HG02763 (cell line): ENCODE results near the gene L3MBTL4.
"Not testable (repeated sequence)": the region's sequence is repeated elsewhere in the genome, so short reads cannot be mapped to it uniquely, and the experiment has no call there.

Experiments used
- ATAC-seq: cut with Tn5 transposase; IDR thresholded peaks from one replicate; pipeline ENCODE4 v1.9.1; 2021; ENCODE audit warnings: mild to moderate bottlenecking, moderate library complexity; ENCODE audit not compliant: unreplicated experiment

The L3MBTL4 gene

DNA sequence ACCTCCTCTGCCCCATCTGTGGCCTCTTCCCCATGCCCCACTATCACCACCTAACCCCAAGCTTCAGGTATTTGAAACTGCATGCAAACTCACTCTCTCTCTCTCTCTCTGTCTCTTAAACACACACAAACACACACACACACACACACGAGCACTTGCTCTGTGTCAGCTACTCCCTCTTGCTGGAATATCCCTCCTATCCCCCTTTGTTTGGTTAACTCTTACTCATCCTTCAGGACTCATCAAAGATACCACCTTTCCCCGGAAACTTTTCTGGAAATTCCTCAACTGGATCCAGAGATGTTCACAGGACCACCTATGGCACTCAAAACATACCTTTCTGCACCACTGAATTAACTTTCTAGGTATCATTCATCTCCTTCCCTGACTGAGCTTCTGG, 296.6 kb downstream of the L3MBTL4 start:
- no peak for ATAC-seq

DNA sequence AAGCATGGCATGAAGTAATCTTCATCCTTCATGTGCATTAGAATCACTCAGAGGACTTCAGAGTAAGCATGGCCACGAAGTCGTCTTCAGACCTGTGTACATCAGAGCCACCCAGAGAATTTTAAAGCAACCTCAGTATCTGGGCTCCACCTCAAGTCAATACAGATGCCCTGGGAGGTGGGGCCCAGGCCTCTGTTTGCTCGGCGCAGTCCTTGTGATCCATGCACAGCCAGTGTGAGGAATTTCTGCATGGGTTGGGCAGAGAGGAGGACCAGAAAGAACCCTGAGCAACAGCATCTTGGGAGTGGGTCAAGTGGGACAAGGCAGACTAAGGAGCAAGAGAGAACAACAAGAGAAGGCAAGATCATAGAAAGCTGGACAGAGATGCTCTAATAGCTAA, 299.0 kb downstream of the L3MBTL4 start:
- ATAC-seq = no peak

DNA sequence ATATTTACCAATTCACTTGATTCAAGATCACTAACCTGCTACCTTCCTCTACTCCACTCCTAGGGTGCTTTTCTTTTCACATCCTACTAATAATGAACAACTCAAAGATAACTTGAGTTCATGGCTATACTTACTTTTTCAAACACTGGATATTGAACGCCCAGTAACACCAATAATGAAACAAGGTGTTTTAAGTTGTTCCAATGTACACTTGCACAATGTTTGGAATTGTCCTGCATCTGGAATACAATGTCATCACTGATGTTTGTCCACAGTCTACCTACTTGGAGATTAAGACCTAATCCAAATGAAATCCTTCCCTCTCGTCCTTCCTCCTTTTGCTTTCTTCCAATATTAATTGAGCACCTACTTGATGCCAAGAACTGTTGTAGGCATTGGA, 301.1 kb downstream of the L3MBTL4 start:
- ATAC-seq = no peak

DNA sequence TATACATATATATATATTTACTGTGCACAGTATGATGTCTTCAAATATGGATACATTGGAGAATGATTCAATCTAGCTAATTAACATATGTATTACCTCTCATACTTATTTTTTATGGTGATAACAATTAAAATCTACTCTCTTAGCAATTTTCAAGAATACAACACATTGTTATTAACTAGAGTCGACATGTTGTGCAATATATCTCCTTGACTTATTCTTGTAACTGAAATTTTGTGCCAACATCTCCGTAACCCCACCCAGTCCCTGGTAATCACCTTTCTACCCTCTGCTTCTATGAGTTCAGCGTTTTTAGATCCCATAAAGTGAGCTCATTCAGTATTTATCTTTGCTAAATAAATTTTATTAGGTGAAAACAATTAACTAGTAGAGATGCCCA, 303.0 kb downstream of the L3MBTL4 start:
- no peak for ATAC-seq

GRCh38 chr18:6109743-6110142, 305.0 kb downstream of the L3MBTL4 start:
- no peak for ATAC-seq

GRCh38 chr18:6107794-6108193, 306.9 kb downstream of the L3MBTL4 start:
- ATAC-seq = no peak

- ATAC-seq = no peak
Measured at GRCh38 chr18:6106091-6106685, 308.5 kb downstream of the L3MBTL4 start.

DNA sequence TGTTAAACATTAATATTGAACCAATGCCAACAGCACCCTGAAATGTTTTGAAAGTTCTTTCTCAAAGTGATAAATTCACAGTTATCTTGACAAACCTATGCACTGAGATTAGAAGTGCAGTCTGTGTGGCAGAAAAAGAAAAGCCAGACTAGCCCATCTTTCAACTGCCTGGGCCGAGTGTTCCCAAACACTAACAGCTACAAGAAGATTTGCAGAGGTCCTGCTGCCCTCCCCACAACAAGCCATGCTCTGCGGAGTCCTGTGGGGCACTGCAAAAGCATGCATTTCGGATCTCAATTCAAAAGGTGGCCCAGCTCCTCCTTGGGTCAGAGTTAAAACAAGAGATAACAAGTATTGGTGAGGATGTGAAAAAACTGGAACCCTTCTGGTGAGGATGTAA, 311.0 kb downstream of the L3MBTL4 start:
- no peak for ATAC-seq

GRCh38 chr18:6096730-6097129, 318.0 kb downstream of the L3MBTL4 start:
- ATAC-seq = no peak

GRCh38 chr18:6088432-6088831, 326.3 kb downstream of the L3MBTL4 start:
- no peak for ATAC-seq

DNA sequence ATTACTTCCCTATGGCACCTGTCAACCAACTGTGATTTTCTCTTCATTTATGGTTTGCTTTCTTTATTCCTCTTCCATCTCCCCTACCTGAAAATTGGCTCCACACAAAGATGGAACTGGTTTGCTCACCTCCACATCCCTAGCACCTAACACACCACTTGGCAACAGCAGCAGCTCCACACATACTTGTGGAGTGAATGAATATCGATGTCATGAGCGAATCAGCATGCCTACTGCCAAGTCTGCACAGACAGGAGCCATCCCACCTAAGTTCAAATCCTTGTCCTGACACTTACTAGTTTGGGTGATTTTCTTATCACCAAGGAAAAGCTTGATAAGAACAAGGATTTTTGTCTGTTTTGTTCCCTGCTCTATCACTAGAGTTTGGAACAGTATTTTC, 328.0 kb downstream of the L3MBTL4 start:
- no peak for ATAC-seq

DNA sequence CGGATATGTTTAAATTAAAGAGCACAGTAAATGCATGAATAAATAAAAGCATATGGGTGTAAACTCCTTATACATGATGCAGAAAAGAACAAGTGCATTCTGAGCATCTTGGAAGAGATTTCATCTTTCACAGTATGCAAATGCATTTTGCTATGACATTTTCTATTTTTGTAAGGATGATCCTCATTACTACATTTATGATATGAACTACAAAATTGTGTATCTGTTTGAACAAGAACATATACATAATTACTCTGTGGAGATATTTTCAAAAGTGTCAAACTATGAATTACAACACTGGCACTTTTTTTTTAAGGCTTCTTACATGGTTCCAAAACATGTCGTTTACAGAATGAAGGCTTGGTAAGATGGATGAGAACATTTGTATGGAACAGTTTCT, 335.3 kb downstream of the L3MBTL4 start:
- no peak for ATAC-seq

DNA sequence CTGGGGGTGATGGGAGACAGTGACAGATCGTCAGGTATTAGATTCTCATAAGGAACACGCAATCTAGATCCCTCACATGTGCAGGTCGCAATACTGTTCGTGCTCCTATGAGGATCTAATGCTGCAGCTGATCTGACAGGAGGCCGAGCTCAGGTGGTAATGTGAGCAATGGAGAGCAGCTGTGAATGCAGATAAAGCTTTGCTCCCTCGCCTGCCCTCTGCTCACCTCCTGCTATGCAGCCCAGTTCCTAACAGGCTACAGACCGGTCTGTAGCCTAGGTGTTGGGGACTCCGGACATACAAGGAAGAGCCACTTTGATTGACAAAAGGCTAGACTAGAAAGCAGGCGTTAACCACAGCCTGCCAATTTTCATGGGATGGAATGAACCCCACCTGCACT, 335.8 kb downstream of the L3MBTL4 start:
- ATAC-seq = no peak

DNA sequence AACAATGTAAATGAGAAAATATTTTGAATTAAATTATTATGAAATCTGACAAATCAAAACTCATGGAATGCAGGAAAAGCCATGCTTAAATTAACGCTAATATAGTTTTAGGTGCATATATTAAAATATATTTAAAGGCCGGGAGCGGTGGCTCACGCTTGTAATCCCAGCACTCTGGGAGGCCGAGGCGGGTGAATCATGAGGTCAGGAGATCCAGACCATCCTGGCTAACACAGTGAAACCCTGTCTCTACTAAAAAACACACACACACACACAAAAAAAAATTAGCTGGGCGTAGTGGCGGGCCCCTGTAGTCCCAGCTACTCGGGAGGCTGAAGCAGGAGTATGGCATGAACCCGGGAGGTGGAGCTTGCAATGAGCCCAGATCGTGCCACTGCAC, 342.3 kb downstream of the L3MBTL4 start:
- not testable (repeated sequence) for ATAC-seq

- ATAC-seq = no peak
Measured at GRCh38 chr18:6069539-6069938, 345.2 kb downstream of the L3MBTL4 start.

- ATAC-seq = peak; percentile 45
Measured at GRCh38 chr18:6069103-6069502, 345.6 kb downstream of the L3MBTL4 start.

DNA sequence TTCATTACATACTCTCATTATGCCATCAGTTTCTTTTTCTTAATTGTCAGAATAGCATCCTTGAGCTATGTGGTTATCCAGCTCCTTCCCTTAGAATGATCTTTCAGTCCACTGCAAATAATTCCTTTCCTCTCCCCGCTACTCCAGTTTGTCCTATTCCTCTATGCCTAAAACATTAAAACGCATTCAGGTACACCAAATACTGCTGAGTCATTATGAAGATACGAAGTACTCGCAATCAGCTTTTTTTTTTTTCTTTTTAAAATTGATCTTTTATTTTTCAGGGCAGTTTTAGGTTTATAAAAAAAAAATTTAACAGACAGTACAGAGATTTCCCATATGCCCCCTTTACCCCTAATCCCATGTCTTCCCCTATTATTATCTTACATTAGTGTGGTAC, 354.6 kb downstream of the L3MBTL4 start:
- no peak for ATAC-seq

DNA sequence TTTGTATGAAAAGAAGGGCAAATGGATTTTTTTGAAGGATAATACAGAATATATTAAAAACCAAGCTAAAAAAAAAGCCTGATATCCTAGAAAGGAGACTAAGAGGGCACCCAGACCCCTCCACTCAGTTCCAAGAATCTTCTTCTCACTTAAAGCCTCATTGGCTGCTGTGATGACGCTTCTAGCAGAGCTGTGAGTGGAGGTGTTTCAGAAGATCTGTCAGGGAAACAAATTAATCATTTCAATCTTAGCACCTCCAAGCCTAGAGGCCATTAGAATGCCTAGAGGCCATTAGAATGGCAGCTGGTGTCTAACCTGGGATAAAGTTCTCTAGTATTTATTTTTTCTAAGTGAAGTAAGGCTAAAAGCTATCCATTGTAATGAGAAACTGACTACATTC, 355.2 kb downstream of the L3MBTL4 start:
- ATAC-seq = no peak

DNA sequence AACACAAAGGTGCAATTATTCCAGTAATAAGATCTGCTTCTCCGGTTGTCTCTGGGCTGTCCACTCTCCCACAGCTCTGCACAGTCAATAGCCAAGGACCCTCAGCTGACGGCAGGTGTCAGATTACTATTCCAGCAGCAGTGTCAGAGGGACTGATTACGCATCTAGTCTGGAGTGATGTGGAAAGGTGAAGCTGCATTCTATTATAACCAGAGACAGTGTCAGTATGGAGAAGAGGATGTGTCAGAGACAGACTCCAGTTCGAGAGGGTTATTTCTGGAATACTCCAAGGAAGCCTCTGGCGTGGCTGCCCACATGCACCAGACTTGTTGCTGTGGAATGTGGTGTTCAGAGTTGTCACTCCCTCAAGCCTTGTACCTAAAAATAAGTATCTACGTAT, 355.8 kb downstream of the L3MBTL4 start:
- no peak for ATAC-seq

DNA sequence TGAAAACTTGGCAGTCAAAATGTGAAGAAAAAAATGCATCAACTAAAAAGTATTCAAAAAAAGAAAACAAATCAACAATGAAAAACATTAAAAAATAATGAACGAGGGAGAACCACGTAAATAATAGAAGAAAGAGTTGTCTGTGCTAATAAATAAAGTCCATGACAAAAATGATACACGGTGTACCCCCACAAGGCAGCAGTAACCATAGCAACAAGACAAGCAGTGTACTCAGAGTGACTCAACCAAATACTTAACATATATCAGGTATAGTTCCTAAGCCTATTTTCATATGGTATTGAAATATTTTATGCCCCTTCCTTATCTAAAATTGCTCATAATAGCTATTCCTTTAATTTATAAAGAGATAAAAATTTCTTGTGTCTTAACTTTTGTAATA, 357.1 kb downstream of the L3MBTL4 start:
- ATAC-seq = no peak

DNA sequence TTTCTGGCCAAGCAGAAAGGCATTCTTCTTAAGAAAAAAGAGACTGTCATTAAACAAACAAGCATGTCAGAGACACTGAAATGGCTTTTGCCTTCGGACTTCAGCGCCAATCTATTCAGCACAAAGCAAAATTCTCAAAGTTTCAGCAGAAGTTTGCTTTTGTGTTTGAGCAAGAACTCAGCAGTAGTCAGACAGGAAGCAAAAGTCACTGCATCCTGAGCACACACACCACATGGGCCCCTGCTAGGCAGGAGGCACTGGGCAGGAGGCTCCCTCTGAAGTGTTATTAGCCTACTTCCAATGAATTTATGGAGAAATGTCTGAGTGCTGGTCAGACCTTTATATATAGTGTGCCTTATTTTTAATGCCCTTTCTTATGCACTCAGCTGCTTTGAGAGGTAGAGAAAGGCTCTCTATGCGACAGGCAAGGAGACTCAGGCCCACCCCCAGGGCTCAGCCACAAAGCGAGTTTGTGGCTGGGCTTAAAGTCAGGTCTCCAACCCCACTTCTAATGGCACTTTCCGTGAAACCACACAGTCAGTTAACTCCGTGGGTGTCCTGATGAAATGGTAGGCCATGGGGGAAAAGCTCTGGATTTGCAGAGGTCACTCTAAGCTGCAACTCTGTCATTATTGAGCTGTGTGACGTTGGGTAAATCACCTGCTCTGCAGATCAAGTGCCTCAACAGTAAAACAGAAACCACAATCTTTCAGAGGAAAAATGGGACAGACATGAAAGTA, 358.4 kb downstream of the L3MBTL4 start:
- ATAC-seq = peak; percentile 52

GRCh38 chr18:6055711-6056110, 359.0 kb downstream of the L3MBTL4 start:
- no peak for ATAC-seq
